GM21723 (cell line): ENCODE results near the gene SHC4.
"Not testable (repeated sequence)": the region's sequence is repeated elsewhere in the genome, so short reads cannot be mapped to it uniquely, and the experiment has no call there.

ENCODE experiments used
- ATAC-seq: cut with Tn5 transposase; IDR thresholded peaks from one replicate; pipeline ENCODE4 v1.9.1; 2021; ENCODE audit warnings: mild to moderate bottlenecking, moderate library complexity; ENCODE audit not compliant: unreplicated experiment

Gene SHC4

DNA sequence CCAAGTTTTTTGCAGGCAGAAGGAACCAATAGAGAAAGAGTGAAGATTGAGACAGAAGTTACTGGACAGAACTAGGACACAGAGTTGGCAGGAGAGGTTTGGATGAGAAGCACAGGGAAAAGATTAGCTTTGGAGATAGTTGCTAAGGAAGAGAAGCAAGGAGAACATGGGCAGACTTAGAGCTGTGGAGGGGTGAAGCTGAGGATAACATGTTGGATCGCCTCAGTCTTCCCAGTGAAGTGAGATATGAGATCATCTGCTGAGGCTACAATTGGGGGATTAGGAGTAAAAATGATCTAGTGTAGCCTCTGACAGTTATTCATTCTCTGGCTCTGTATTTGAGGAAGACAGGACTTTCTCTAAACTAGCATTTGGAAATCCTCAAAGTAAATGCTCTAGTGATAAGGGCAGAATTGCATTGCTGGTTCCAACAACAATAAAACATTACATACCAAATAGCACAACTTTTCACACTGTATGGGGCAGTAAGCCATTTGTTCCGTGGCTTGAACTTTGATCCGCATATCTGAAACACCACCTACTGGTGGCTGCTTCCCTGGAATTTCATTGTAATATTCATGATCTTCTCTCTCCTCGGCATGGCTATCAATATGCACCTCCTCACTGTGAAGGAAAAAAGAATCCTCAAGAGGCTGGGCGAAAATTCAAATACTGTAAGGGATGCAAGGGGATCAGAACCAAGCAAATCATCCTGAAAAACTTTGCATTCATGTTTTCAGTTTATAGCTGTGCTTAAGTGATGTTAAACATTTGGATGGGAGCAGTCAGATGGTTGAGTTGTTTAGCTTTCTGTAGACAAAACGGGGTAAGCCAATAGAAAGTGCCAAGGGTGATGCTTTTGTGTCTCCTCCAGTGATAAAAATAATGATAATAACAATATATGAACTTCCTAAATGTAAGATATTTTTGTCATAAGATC is 107.9 kb downstream of the SHC4 start:
- ATAC-seq: no peak

DNA sequence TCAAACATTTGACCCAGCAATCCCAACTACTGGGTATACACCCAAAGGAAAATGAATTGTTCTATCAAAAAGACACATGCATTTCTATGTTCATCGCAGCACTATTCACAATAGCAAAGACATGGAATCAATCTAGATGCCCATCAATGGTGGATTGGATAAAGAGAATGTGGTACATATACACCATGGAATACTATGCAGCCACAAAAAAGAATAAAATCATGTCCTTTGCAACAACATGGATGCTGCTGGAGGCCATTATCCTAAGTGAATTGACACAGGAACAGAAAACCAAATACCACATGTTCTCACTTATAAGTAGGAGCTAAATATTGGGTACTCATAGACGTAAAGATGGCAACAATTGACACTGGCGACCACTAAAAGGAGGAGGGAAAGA is 109.3 kb downstream of the SHC4 start:
- ATAC-seq: not testable (repeated sequence)

DNA sequence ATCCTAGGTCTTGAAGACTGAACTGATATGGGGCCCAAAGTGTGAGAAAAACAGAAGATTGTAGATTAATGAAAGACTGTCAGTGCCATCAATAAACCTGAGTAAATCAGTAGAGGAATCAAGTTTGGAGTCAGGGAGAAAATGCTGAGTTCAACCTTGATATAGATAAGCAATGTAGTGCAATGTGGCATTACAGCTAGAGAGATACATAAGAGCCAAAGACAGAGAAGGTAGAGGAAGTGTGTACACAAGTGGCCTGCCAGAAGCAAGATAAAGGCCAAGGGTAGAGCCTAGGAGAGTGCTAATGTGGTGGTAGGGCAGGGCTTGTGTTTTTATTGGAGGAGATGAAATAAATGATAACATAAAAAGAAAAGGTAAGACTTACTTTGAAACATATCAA is 111.8 kb downstream of the SHC4 start:
- ATAC-seq: no peak

DNA sequence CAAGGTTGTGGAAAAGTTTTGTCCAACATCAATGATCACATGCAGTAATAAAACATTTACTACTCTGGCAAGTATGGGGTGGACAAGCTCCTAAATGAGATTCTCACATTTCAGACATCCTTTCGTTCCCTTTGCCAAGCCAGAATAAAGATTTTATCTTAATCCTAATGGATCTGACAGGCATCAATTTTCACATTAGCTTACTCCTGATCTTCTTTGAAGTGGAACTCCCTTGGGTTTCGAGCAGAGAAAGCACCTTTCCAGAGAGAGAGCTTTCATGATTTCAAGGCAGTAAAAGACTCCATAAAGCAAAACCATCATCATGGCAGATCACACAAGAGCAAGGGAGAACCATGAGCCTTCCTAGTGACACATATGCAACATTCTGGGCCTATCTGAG is 113.1 kb downstream of the SHC4 start:
- ATAC-seq: no peak

DNA sequence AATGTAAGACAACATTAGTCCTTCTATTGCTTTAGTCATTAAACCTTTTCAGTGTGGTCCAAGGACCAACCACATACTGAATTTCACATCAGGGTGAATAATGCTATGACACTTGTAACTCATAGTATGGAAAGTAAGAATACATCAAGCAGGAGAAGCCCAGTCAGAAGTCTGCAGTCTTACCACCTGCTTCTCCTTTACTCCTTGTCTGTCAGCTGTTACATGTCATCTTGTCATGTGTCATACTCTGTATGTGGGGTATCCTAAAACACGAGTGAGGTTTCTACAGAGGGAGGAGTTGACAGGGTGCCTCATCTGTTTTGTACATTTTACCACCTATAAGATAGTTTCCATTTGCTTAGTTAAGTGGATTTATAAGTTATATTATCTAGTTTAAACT is 118.6 kb downstream of the SHC4 start:
- no peak for ATAC-seq

DNA sequence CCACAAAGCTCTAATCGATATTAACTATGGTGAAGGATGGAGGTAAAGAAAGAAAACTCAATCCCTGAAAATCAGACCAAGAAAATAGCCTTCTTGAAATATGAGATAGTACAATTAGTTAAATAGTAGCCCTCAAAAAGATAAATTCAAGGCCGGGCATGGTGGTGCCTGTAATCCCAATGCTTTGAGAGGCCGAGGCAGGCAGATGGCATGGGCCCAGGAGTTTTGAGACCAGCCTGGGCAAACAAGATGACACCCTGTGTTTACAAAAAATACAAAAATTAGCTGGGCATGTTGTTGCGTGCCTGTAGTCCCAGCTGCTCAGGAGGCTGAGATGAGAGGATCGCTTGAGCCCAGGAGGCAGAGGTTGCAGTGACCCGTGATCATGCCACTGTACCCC is 121.2 kb downstream of the SHC4 start:
- ATAC-seq: no peak

DNA sequence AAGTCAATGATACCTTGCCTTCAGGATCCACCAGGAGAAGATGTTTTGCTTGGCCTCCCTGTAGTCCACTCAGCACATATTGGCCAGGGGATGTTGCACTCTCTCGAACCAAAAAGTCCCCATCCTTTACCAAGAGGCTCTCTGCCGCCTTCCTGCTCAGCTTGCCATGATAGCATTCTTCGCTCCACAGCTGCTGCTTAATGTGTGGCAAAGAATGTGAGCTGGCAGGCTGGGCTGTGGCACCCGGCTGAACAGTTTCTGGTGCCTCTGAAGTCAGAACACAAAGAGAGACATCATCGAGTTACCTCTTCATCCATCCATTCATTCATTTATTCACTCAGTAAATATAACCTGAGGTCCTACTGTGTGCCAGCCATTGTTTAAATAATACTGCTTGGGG is 129.0 kb downstream of the SHC4 start:
- no peak for ATAC-seq

DNA sequence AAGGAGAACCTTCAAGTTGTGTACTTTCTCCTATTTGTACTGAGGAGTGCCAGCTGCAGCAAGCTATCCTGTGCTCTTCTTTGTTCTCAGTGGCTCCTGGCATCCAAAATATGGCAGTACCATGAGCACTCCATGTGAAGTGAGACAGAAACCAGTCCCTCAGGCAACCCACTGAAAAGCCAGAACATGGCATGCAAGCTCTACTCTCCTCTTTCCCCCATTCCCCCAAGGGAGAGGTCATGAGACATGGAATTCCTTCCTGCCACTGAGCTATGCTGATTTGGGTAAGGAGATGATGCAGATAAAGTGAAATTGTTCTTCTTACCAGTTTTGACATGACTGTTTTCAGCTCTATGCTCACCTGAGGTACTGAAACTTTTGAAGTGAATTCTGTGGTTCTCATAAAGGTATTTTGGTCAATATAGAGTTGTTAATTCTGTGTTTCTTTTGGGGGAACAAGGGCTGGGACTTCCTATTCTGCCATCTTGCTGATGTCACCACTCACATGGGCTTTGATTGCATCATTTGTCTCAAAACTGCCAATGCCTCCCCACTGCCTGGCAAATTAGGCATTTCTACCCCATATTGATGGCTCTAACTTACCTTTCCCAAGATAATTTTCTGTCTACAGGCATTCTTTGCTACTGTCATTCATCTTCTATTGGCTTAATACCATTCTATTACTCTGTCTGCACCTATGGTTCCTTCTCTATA is 130.0 kb downstream of the SHC4 start:
- ATAC-seq: no peak

DNA sequence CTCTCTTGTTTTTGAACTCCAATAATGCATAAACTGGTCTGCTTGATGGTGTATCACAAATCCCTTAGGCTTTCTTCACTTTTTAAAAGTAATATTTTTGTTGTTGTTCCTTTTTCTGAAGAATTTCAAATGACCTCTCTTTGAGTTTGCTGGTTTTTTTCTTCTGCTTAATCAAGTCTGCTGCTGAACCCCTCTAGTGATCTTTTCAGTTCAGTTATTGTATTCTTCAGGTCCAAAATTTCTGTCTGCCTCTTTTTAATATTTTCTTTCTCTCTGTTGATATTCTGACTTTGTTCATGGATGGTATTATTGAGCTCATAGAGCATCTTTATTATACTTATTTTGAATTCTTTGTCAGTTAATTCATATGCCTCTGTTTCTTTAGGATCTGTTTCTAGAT is 131.1 kb downstream of the SHC4 start:
- ATAC-seq: no peak

DNA sequence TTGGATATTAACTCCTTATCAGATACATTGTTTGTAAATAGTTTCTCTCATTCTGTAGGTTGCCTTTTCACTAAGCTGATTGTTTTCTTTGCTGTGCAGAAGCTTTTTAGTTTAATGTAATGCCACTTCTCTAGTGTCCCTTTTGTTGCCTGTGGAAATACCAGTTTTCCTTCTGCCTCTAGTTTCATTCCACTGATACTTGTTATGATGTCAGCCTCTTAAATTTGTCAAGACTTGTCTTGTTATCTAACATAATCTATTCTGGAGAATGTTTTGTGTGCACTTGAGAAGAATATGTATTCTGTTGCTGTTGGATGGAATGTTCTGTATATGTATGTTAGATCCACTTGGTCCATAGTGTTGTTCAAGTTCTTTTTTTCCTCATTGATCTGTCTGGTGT is 134.8 kb downstream of the SHC4 start:
- ATAC-seq: no peak

DNA sequence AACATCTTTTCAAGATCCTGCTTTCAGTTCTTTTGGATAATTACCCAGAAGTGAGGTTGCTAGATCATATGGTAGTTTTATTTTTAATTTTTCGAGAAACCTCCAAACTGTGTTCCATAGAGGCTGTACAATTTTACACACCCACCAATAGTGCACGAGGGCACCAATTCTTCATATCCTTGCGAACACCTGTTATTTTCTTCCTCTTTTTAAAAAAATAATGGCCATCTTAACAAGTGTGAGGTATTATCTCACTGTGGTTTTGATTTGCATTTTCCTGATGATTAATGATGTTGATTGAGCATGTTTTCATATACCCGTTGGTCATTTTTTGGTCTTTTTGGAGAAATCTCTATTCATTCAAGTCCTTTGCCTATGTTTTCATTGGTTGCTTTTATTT is 135.2 kb downstream of the SHC4 start:
- ATAC-seq: no peak

DNA sequence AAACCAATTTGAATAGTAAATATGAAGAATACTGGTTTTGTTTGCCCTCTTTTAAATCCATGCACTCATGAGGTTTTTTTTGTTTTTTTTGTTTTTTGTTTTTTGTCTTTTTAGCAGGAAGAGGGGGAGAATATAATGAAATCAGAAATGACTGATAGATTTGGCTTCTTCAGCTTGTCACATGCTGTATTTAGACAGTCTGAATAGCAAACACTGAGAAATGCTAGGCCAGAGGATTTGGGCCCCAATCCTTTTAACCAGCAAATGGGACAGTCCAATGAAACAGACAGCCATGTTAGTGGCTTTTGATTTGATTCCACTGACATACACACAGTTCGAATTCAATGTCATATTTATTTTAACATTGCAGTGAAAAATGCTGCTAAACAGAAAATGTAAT is 138.6 kb downstream of the SHC4 start:
- ATAC-seq: no peak

DNA sequence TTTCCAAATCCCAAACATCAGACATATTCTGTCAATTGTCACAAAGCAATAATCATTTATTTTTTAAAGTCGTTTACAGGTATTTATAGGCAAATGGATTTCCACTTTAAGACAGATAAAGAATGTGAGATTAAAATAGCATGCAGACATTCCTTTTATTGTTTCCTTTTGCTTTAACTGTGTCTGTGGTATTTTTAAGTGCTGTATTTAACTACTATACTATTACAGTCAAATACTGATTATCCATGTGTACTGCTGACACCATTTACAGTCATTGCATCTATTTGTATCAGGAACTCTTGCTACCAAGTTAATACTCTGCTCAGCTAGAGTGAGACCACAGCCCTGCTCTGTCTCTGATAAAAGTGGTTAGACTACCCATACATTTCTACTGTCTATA is 140.0 kb downstream of the SHC4 start:
- no peak for ATAC-seq

DNA sequence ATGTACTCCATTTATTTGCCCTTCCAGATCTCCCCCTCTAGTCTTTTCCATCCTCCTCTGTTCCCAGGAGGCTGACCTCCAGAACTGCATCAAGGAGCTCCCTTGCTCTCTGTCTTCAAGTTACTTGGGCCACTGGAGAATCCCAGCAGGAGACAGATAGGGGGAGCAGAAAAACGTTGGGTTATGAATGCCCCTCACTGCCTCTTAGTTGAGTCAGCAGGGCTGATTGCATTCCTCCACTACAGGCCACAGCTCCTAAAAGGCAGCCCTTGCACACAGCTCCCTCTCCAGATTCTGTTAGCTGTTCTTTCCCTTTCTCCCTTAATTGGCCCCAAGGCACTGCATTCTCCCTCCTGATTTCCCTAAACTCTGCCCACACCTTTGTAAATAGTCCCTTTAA is 140.5 kb downstream of the SHC4 start:
- ATAC-seq: no peak

DNA sequence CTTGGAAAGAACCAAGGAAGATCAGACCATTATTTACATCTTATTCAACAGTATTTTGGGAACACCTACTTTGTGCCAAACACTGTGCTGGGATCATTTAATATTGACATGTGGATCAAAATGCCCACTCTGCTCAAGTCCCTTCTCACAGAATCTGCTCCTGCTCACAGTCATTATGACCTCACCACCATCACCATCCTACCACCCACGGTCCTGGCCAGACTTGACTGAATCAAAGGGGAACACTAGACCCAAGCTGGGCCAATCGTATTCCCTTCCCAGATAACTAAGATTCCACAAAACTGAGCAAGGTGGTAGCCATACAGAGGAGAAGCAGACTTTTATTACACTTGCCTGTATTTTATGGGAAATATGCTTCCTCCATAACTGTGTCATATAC is 149.4 kb downstream of the SHC4 start:
- ATAC-seq: no peak

DNA sequence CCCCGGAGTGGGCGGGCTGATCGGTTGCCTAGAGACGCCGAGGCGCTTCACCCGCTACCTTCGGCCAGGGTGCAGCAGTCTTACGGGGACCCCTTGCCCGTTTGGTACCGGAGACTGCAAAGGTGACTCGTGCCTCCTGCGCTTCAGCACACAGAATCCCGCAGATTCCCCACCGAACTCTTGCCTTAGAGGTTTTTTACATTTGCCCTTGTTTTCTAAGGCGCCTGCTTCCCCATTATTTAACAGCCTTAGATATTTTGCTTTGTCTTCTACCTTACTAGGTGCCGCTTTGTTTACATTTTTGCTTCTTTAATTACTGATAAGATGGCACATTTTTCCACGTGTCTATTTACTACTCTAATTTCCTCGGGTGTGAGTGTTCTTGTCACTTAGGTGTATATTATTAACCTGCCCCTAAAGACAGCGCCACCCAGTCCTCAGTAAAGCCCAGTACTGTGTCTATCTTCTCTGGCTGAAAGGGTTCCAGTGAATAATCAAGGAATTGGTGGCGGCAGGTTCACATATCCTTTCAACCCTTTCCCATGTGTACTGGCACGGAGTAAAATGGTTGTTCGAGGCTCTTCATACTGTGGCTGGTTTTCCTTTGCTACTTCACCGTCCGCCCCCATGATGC is 152.3 kb downstream of the SHC4 start:
- no peak for ATAC-seq

DNA sequence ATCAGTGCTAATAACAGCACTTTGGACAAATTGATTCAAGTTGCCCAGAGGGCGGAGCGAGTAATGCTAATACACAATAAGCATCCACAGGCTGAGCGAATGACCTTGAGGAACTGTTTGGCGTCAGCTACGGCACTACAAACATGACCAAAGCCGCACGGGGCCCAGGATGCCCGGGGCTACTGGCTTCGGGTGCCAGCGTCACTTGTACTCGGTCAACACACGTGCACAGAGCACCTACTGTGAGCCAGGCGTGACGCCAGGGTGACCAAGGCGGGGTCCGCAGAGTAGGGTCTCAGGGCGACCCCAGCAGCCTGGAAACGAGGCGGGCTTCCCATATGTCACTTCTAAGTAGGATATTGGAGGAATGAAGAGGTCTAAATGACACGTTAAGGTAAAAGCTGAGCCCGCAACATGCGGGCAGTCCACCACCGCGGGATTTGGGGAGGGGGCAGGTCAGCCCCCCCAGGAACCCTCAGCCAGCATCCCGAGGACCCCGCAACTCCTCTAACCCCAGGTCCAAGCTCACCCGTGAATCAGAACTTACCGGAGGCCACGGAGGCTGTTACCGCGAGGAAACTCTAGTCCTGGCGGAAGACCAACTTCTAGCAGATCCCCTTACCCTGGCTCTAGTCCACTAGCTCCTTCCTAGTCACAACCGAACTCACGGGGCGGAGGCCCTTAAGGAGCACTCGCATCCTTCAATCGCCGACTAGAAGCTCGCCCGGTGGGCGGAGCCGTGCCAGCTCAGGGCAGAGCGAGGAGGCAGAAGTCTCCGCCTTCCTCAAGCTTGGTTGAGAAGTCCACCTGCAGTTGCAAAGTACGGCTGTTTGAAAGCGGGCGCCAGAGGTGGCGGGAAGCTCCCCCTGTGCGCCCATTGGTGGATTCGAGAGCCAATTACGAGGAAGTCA is 153.1 kb downstream of the SHC4 start, which contains the start of gene CEP152:
Gene CEP152 (minus strand): TSS at position 656 of the 911 bp plus-strand sequence. CDS start 5,420 bp downstream, outside the sequence.
- peak; percentile 97 for ATAC-seq

DNA sequence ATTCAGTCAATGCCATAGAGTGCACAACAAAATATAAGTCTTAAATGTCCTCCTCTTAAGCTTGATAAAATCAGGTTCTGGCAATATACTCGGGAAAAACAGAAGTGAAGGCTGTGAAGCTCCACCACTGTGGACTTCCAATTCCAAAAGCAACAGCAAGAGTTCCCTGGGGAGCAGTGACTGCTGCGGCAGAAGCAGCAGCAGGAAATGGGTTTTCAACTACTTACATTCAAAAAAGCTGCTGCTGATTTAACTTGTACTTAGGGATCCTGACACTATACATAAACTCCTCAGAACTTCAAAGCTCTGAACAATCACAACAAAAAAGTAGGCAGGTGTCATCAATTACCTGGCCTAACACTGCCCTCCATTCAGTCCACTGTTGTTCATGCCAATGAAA is 157.6 kb downstream of the SHC4 start:
- ATAC-seq: no peak

DNA sequence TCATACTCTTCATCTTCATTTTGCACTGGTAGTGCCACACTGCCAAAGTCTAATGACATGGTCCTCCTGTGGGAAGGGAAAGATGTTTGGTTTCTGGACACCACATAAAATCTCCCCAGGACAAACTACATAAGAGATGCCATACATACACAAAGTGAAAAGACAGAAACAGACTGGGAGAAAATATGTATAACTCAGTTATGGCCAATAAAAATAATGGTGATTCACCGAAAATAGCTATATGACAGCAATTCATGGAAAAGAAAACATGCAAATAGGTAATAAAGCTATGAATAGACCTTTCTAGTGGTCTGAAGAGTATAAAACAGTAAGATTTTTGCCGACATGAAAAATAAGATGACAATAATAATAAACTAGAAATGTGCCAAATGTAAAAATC is 158.1 kb downstream of the SHC4 start:
- no peak for ATAC-seq

DNA sequence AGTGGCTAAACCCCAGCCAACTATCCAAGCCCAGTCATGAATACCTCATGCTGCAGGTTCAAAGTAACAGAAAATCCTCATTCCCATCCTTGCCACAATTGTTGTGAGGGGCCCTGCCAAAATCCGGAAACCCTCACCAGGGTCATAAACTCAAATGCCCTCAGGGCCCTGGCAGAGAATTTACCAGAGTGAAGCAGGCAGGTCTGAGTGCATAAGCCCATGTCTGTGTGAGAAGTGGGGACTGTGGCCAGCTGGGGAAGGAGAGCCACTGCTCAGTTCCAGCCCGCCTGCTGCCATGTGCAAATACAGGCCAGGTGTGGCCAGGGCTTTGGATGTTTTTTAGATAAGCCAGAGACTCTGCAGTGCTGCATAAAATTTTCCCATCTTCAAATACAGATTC is 159.8 kb downstream of the SHC4 start:
- no peak for ATAC-seq

DNA sequence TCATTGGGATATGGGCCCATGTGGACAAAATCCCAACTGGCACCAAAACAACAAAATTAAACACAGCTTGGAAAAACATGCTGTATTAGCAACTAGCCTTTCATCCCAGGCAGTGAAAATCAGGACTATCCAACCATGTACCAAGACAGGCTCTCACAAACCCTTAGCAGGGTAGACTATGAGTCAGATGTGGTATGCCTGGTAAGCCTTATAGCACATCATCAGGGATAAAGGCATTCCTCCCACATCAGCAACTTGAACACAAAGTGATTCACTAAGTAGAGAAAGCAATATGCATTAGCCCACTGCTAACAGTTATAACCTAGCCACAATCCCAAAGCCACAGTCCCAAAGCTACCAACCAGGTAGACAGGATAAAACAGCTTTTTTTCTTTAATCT is 160.9 kb downstream of the SHC4 start:
- no peak for ATAC-seq
